Measurements from ENCODE around the gene SLC24A3.

Gene SLC24A3

GRCh38 chr20:19546648-19547047, 334.2 kb downstream of the SLC24A3 start:
- no peak for DNase-seq (ENCODE audit: low spot score)

DNA sequence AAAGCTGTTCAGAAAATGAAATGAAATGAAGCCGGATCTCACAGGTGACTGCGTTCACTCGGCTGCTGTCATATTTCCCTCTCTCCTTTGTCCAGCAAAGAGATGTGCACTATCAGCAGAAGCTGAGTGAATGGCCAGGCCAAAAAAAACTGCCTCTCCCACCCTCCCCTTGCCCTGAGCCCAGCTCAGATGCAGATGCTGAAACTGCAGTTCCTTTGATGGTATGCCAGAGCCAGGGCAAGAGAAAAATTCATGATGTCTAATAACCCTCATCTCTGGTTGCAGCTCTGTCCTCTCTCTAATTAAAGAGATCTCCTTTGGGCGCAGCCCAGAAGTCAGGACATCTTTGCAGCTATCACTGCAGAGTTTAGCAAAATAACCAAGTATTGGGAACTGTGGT, 335.1 kb downstream of the SLC24A3 start:
- no peak for DNase-seq (ENCODE audit: low spot score)

GRCh38 chr20:19549896-19550295, 337.5 kb downstream of the SLC24A3 start:
- DNase-seq (ENCODE audit: low spot score) = peak; percentile 89

DNA sequence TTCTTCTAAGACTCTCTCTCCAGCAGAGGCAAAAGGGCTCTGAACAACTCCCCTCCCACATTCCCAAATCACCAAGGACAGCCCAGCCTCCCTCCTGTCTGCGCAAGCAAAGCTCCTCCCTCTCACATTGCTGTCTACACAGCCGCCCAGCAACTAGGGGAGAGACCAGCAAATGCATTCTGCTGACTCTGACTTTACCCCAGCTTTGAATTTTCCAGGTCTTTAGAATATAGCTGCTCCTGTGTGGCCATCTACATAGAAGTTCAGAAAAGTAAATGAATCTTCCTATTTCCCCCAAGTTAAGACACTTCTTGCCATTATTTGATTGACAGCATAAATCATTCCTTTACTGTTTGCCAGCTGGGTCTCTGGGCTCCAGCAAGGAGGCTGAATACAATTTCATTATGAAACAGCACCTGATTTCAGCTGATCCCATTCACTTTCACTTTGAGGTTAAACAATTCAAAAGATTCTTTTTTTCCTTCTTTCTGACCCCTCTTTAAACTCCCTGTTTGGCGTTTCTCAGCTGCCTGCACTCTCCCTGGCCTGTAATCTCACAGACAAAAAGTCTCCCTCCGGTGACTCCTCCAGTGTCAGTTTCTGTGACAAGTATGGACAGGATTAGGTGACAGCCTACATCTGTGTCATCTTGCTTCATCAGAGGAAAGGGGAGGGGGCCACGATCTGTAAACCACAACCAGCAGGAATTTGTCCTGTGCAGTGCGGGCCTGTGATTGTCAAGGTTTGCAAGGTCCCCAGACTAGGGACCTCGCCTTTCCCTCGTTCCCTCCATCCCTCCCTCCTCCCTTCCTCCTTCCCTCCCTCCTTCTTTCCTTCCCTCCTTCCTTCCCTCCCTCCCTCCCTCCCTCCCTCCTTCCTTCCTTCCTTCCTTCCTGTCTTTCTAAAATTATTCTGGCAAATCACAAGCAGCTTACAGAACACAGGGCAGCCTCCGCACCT, 340.1 kb downstream of the SLC24A3 start:
- peak; percentile 57 for DNase-seq (ENCODE audit: low spot score)

GRCh38 chr20:19554666-19555065, 342.2 kb downstream of the SLC24A3 start:
- no peak for DNase-seq (ENCODE audit: low spot score)

- DNase-seq (ENCODE audit: low spot score) = no peak
These were observed 343.3 kb downstream of the SLC24A3 start for GRCh38 chr20:19555726-19556125.

DNA sequence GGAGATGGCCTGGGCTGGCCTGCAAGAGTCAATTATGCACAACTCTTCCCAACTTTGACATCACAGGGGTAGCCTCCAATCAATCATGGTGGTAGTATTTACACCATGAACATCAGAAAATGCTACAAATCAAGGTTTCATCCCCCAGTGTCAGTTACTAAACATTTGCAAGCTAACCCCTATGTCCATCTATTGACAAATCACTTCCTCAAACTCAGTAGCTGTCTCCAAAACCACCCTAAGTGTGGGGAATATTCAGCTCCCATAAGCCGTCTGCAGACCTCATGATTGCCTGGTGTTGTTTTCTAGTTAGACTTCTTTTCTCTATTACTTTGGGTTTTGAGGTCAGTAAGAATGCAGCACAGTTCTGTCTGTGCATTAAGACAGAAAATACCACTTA, 344.8 kb downstream of the SLC24A3 start:
- DNase-seq (ENCODE audit: low spot score) = no peak

GRCh38 chr20:19560881-19561480, 348.5 kb downstream of the SLC24A3 start:
- DNase-seq (ENCODE audit: low spot score) = no peak

DNA sequence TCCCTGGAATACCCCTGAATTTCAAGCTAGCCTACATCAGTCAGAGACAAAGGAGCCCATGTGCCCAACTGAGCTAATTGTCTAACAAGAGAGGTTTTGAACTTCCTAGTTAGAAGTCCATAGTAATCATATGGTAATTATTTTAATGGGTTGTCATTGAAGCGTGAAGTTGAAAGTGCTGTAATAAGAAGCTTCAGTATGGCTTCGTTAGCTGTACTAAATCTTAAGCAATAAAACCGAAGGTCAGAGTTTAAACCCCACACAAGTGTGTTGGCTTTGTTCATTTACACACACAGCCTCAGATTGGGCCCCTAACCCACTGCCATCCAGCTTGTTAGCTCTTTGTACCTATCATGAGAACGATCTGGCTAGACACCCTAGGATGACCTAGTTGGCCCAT, 350.0 kb downstream of the SLC24A3 start:
- no peak for DNase-seq (ENCODE audit: low spot score)

DNA sequence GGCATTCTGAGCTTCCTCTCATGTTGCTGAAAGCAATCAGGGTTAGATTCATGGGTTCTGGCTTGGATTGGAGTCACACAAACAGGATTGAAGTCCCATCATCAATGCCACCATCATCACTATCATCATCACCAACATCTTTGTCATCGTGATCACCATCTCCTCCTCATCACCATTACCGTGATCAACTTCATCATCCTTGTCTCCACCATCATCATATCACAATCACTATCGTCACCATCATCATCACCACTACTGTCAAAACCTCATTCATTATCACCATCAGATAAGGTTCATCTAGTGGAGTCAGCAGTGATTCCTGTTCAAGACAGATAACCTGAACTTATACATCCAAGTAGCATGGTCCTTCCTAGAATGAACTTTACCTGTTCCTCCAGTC, 351.8 kb downstream of the SLC24A3 start:
- DNase-seq (ENCODE audit: low spot score) = no peak

- no peak for DNase-seq (ENCODE audit: low spot score)
These were observed 353.3 kb downstream of the SLC24A3 start for GRCh38 chr20:19565736-19566135.

DNA sequence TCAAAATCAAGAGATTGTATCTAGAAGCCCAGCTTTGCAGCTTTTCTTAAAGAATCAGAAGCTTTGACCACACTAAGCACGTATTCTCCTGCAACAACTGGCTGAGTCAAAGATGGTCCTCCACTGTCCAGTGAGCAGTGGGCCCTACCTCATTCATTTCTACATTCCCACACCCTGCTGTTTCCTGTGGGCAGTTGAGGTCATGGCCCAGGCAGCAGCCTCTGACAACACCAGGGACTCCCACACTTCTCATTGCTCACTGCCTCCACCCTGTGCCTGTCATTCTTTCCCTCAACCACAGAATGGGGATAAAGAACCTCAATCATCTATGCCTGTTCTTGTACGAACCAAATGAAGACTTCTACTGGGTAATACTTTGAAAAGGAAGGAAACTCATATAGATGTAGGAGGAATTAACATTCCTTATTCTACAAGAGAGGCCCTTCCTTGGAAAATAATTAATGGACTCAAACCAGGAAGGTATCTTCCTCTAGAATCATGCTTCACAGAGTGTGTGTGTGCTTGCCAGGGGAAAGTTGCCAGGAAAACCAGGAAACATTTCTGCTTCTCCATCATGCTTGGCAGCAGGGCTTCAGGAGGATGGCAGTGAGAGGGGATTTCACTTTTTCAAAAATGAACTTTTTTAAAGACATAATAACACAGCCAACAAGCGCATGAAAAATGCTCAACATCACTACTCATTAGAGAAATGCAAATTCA, 353.9 kb downstream of the SLC24A3 start:
- no peak for DNase-seq (ENCODE audit: low spot score)

GRCh38 chr20:19568128-19568527, 355.7 kb downstream of the SLC24A3 start:
- DNase-seq (ENCODE audit: low spot score) = no peak

DNA sequence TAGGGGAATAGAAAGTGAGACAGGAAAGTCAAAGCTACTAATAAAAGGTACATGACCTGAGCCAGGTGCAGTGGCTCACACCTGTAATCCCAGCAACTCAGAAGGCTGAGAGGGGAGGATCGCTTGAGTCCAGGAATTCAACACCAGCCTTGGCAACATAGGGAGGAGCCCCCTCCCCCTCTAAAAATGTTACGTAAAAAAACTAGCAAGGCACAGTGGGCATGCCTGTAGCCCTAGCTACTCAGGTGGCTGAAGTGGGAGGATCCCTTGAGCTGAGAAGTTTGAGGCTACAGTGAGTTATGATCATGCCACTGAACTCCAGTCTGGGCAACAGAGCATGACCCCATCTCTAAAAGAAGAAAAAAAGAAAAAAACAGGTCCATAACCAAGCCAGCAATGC, 359.6 kb downstream of the SLC24A3 start:
- DNase-seq (ENCODE audit: low spot score) = no peak

DNA sequence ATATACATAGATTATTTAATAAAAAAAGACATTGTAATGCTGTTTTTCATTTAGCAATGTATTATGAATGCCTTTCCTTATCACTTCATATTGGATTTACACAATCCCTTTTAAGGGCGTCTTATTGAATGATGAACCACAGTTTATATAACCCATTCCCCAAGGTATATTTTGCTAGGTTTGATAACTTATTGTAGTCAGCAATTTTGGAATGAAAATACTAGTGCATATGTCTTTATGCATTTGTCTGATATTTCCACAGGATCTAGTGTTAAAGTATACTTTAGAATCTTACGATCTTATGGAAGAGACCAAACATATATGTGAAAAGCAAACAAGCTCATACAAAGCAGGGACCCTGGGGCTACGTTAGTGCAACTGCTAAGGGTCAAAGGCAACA, 365.2 kb downstream of the SLC24A3 start:
- DNase-seq (ENCODE audit: low spot score) = no peak

DNA sequence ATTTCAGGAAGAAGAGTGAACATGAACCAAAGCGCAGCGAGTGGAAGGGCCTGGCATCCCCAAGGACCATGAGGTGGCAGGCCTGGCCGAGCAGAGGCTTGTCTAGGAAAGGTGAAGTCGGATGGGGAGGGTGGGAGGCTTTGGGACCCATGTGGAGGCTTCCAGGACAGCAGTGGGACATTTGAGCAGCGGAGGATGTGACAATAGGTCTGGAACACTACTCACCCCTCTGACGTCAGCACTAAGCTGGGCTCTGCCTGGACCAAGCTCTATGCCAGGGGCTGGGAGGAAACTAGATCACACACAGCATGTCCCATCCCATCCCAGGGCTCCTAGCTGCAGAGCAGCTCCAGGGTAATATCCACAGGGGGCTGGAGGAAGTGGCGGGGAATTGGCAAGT, 370.3 kb downstream of the SLC24A3 start:
- no peak for DNase-seq (ENCODE audit: low spot score)

DNA sequence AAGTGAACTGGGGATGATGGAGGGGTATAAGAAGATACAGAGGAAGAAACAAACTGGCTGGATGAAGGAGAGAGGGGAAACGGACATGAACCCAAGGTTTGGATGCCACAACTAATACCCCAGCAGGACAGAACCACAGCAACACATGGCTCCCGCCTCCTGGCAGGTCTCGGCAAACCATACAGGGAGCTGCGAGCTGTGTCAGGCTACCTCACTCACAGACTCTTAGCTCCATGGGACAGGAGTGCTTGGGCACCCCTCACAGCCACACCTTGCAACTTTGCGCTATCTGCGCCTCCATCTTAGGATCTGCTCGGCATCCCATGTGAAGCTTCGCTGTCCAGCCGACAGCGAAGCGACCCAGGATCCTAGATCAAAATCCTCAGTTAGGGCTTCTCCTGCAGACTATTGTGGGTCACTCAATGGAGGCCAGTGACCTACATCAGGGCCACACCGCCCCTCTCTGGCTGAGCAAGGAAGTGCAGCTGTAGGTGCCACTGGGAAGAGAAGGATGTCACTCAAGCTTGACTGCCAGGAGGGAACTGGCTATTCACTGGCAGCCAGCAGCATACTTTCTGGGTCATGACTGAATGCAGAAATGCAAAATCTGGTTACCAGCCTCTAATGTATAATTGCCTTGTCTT, 371.2 kb downstream of the SLC24A3 start:
- DNase-seq (ENCODE audit: low spot score) = peak; percentile 96

- no peak for DNase-seq (ENCODE audit: low spot score)
These were observed 375.8 kb downstream of the SLC24A3 start for GRCh38 chr20:19588241-19588640.

DNA sequence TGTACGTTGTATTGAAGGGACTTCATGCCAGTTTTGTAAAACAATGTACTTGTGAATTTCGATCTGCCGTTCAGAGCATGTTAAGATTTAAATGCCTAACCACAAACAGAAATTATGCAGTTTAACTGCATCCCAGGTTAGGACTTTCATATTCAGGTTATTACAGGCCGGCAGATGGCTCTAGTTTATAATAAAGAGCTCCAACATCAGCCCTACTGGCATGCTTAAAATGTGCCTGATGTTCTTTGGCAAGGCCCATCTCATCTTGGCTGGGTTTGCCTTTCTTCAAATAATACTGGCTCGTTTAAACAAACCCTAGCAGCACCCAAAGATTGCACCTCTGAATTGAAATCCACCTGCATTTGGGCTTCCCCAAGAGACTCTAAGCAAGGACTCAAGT, 376.3 kb downstream of the SLC24A3 start:
- no peak for DNase-seq (ENCODE audit: low spot score)

DNA sequence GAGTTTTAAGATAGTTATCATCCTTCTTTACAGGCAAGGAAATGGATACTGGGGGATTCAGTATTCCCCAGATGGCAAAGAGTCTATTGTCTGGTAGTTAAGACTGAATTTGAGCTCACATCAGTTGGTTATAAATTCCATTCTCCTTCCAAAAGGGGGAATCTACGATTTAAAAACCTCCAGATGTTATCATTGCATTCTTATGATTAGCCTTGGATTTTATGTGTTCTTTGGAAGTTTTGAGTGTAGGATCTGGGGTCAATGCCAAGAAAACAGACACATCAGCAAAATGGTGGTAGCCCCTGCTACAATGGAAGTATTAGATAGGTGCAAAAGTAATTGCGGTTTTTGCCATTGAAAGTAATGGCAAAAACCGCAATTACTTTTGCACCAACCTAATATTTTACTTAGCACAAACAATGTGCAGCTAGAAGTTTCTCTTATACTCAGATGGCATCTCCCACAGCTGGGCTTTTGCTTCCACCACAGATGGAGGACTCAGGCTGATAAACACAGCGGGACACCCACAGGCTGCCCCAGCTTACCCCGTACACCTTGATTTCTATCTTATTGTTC, 377.4 kb downstream of the SLC24A3 start:
- no peak for DNase-seq (ENCODE audit: low spot score)

DNA sequence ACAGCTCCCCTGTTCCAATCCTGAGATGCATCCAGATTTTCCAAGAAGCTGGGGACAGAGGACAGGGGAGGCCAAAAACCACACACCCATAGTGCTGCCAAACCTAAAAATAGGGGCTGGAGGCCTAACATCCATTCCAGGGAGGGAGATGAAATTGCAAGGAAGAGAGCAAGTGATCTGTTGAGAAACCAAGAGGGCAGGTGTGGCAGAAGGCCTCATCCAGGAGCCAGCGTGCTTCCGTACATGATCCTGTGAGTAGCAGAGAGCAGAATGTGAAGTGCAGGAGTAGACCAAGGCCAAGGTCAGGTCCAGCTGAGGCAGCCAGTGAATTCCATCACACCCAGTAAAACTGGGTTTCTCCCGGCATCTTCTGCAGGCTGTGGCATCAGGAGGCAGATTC, 377.9 kb downstream of the SLC24A3 start:
- no peak for DNase-seq (ENCODE audit: low spot score)

DNA sequence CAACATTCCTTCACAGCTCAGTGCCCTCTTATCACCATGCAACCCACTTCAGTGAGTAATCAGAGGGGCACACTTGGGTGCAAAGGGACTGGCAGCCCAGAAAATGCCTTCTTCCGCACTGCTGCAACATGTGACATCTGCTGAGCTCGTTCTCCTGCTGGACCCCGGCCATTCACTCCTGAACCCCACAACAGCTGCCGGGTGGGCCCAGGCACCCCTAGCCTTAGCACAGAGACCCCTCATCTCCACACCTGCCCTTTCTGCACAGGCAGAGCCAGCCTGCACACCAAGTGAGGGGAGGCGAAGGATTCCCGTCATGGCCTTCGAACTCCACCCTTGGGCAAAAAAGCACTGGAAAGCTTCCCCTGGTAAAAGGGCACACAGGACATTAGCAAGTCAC, 381.3 kb downstream of the SLC24A3 start:
- DNase-seq (ENCODE audit: low spot score) = no peak

Data from COLO829 (cell line).